Measurements from ENCODE around the gene ESYT1. TPM values are rescaled to one million over a fixed set of nuclear protein-coding genes. Genes with fewer than 3 reads are reported as not detected.
A peak's percentile ranks its signal among the peaks of the same experiment; 100 is the strongest.

The ESYT1 gene
- total RNA-seq, 2 experiments from 2014 or later, result 85.9 to 112 TPM

DNA sequence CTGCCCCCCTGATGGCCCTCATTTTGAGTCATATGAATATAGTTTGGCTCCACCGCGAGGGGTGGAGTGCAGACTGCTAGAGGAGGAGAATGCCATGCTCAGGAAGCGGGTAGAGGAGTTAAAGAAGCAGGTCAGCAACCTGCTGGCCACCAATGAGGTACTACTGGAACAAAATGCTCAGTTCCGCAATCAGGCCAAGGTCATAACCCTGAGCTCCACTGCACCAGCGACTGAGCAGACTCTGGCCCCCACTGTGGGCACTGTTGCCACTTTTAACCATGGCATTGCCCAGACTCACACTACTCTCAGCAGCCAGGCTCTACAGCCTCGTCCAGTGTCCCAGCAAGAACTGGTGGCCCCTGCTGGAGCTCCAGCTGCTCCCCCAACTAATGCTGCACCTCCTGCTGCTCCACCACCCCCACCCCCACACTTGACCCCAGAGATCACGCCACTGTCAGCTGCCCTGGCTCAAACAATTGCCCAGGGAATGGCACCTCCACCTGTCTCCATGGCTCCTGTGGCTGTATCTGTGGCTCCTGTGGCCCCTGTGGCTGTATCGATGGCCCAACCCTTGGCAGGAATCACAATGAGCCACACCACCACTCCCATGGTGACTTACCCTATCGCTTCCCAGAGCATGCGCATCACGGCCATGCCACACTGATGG lies 6.7 kb upstream of the ESYT1 start:
- intact Hi-C loops (cut with micrococcal nuclease; ENCODE audit: unreplicated experiment), result no loop called here
- H3K4me3 ChIP-seq (ENCODE audit: low read depth, low read length, poor library complexity, severe bottlenecking), result no peak overlapping the region
- TF ChIP-seq CTCF (conservative IDR thresholded peaks at IDR 0.05; ENCODE audit: low read length), result no peak
- TF ChIP-seq EZH2phosphoT487 (IDR thresholded peaks at IDR 0.05; ENCODE audit: borderline replicate concordance, low read depth, low read length), result no peak
- H3K36me3 ChIP-seq (ENCODE audit: insufficient read depth, low read length), result peaks cover 42% of the 10 kb centered on the region
- H3K27ac ChIP-seq (ENCODE audit: low read depth, low read length, poor library complexity, severe bottlenecking), result no peak overlapping the region
- no peak overlapping the region for H3K4me2 ChIP-seq (ENCODE audit: low read length)
- H4K20me1 ChIP-seq (ENCODE audit: insufficient read depth, low read length), result no peaks in the 10 kb centered on the region
- BruUV-seq (replicated peaks), result no TSS peak
- H3K4me1 ChIP-seq (ENCODE audit: insufficient read depth, low read length, poor library complexity, severe bottlenecking), result peaks cover 42% of the 10 kb centered on the region
- peaks cover 16% of the 10 kb centered on the region for H3K79me2 ChIP-seq (ENCODE audit: insufficient read depth, low read depth, low read length)
- CTCF ChIA-PET (ENCODE audit: unreplicated experiment), result no interaction called here
- POLR2A ChIA-PET, result no interaction called here
- H3K9me2 ChIP-seq (ENCODE audit: insufficient read depth, low read length), result no peaks in the 10 kb centered on the region
- DNase-seq (ENCODE audit: low spot score), result no peak
- no peak overlapping the region for H2AFZ ChIP-seq (ENCODE audit: low read length)
- no peaks in the 10 kb centered on the region for H3K9me3 ChIP-seq (ENCODE audit: low read length)

DNA sequence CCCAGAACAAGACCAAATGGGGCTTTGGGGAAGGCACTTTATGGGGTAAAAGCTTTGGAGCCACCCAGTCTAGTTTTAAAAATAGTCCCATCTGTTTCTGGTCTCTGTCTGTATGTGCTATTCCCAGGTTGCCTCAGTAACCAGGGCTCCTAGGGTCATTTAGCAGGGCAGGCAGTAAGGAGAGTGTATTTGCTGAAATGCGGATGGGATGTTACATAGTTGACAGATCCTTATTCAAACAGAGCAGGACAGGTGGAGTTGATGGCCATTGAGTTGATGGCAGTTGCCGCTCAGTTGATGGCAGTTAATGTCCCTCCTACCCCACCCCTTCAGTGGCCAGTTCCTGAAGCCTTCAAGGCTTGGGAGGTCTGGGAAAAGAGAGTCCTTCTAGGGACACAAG lies 5.4 kb upstream of the ESYT1 start:
- Histone ChIP-seq H2AFZ (ENCODE audit: low read length) (no peak overlapping the region), H3K27ac (ENCODE audit: low read depth, low read length, poor library complexity, severe bottlenecking) (no peak overlapping the region), H3K9me3 (ENCODE audit: low read length) (no peaks in the 10 kb centered on the region), H3K4me1 (ENCODE audit: insufficient read depth, low read length, poor library complexity, severe bottlenecking) (peaks cover 55% of the 10 kb centered on the region), H3K4me3 (ENCODE audit: low read depth, low read length, poor library complexity, severe bottlenecking) (no peak overlapping the region), H3K4me2 (ENCODE audit: low read length) (no peak overlapping the region), H3K9me2 (ENCODE audit: insufficient read depth, low read length) (no peaks in the 10 kb centered on the region), H3K36me3 (ENCODE audit: insufficient read depth, low read length) (peaks cover 31% of the 10 kb centered on the region; the same call in 1 of the 2 replicates), H3K79me2 (ENCODE audit: insufficient read depth, low read depth, low read length) (peaks cover 10% of the 10 kb centered on the region; the same call in 1 of the 2 replicates), H4K20me1 (ENCODE audit: insufficient read depth, low read length) (no peaks in the 10 kb centered on the region)
- BruUV-seq (replicated peaks), result no TSS peak
- intact Hi-C loops (cut with micrococcal nuclease; ENCODE audit: unreplicated experiment), result no loop called here
- CTCF ChIA-PET (ENCODE audit: unreplicated experiment), result interaction anchor here (0.6 to 0.8 kb wide), 2 partner anchors 66 to 76 kb away, joined by 3 read pairs; partner anchors contain the start of gene SMARCC2
- no peak for TF ChIP-seq EZH2phosphoT487 (IDR thresholded peaks at IDR 0.05; ENCODE audit: borderline replicate concordance, low read depth, low read length)
- TF ChIP-seq CTCF (conservative IDR thresholded peaks at IDR 0.05; ENCODE audit: low read length), result no peak
- POLR2A ChIA-PET, result interaction anchor here (1.2 kb wide), 2 partner anchors 40 to 66 kb away, joined by 3 to 4 read pairs; no protein-coding TSS in a partner anchor
- DNase-seq (ENCODE audit: low spot score), result no peak

GRCh38 chr12:56124133-56124532 lies 3.9 kb upstream of the ESYT1 start:
- Histone ChIP-seq H3K4me2 (ENCODE audit: low read length) (0 out of 2 replicates have a peak overlapping the region, but pooled peaks have one; percentile 4), H3K4me3 (ENCODE audit: low read depth, low read length, poor library complexity, severe bottlenecking) (no peak overlapping the region), H4K20me1 (ENCODE audit: insufficient read depth, low read length) (no peaks in the 10 kb centered on the region), H3K4me1 (ENCODE audit: insufficient read depth, low read length, poor library complexity, severe bottlenecking) (peaks cover 51% of the 10 kb centered on the region), H3K9me2 (ENCODE audit: insufficient read depth, low read length) (no peaks in the 10 kb centered on the region), H3K36me3 (ENCODE audit: insufficient read depth, low read length) (peaks cover 29% of the 10 kb centered on the region; the same call in 1 of the 2 replicates), H3K27ac (ENCODE audit: low read depth, low read length, poor library complexity, severe bottlenecking) (peak overlapping the region; percentile 96), H3K9me3 (ENCODE audit: low read length) (no peaks in the 10 kb centered on the region), H2AFZ (ENCODE audit: low read length) (no peak overlapping the region), H3K79me2 (ENCODE audit: insufficient read depth, low read depth, low read length) (peaks cover 18% of the 10 kb centered on the region; the same call in 1 of the 2 replicates)
- POLR2A ChIA-PET, result interaction anchor here (0.7 to 1.2 kb wide), 5 partner anchors 7 to 98 kb away, joined by 3 to 4 read pairs (median 3); no protein-coding TSS in a partner anchor
- TF ChIP-seq EZH2phosphoT487 (IDR thresholded peaks at IDR 0.05; ENCODE audit: borderline replicate concordance, low read depth, low read length) (no peak), CTCF (conservative IDR thresholded peaks at IDR 0.05; ENCODE audit: low read length) (no peak)
- intact Hi-C loops (cut with micrococcal nuclease; ENCODE audit: unreplicated experiment), result no loop called here
- DNase-seq (ENCODE audit: low spot score), result no peak
- CTCF ChIA-PET (ENCODE audit: unreplicated experiment), result interaction anchor here (1.3 kb wide), 1 partner anchor 65 kb away, joined by 6 read pairs; the partner anchor contains the start of gene SMARCC2
- no TSS peak for BruUV-seq (replicated peaks)
